T follicular helper cell (primary cell): Measurements from ENCODE around the gene ALK.
A peak's percentile ranks its signal among the peaks of the same experiment; 100 is the strongest.

ENCODE experiments used
- DNase-seq: peaks from one replicate; pipeline ENCODE4 v3.0.0-alpha.2; 2020; ENCODE audit warnings: low read depth
- total RNA-seq, 2 experiments: gene quantifications; one replicate each; lab custom pipeline; 2026; lab: John Stamatoyannopoulos, UW

Gene ALK
- total RNA-seq = 0 to 0.04 reads per million in 2 experiments

DNA sequence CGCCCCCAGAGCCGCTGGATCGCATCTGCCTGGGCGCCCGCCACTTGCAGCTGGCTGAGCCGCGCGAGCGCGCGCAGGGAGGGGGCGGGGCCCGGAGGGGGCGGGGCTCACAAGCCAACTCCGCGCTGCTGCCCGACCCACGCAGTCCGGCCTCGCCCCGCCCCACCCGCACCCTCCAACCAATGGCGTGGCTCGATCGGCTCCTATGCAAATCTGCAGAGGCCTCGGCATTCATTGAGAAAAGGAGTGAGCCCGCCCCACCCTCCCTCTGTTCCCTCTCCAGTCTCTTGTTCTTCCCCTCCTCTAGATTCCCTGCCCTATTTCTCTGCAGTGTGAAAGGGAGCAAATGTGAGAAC is at the start of gene ALK:
TSS of gene ALK (minus strand) at position 27 of the 356 bp plus-strand sequence. CDS start 927 bp downstream, outside the sequence.
- DNase-seq = peak; percentile 18

DNA sequence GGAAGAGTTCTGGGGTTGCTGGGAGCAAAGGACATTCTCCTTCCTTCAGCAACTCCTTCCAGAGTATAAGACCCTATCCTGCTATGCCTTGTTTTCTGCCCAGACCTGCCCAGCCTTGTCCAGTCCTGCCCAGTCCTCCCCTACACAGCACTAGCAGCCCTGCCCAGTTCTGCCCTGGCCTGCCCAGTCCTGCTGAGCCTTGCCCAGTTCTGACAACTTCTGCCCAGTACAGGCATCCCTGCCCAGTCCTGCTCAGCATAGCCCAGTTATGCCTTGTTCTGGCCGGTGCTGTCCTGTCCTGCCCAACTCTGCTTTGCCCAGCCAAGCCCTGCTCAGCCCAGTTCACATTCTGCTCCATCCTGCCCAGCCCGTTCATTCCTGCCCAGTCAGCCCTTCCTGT is 44.9 kb upstream of the ALK start:
- DNase-seq = no peak

DNA sequence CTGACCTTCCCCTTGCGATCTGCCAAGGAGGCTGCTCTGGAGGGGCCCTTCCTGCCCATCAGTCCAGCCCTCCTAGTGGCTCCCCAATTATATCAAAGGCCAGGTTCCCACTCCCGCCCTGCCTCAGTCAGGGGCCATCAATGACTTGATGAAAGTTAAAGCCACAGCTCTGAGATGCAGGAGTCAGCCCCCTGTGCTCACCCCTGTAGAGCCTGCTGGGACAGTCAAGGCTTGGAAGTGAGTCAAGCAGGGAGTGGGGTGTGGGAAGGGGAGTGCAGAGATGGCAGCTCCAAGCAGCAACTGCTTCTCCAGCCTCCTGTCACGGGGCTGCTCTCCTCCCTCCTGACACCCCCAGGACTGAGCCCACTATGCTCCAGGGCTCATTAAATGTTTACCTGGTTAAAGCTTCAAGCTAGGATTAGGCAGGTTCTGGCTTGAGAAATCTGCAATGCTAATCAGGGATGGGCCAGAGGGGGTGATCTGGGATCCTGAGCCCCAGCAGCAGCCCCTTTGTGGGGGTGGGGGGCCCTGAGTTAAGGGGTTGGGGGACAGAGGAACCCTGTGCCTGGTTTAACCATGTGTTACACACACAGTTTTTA is 42.7 kb upstream of the ALK start:
- no peak for DNase-seq

DNA sequence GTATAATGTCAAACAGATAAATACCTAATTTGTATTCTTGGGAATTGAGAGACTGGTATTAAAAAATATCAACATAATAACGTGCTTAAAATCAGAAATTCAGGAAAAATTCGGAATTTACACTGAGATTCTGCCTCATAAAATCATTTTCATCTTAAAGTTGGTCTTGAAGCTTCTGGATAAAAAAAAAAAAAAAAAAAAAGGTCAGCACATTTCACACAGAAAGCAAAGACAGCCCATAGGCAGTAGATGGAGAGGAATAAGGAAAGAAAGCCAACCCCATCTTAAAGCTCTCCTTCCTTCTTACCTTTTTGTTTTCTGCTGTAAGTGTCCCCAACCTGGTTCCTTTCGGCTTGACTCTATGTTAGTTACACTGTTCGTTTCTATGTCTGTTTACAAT is 41.5 kb upstream of the ALK start:
- DNase-seq = no peak

DNA sequence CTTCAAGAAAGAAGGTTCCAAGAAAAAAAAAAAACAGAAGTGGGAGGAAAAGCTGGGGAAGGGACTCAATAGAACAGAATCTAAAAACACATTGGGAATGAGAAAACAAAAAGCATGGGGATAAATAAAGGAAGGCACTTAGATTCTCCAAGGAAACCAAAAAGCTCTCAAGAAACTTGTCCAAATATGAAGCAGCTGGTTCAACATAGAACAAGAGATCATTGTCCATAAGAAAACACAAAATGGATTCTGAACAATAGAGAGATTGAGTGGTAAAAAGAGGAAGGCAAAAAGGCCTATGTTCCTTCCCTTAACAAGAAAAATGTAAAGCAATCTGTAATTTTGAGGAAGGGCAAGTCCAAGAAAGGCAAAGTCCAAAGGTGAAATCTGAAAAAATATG is 32.9 kb upstream of the ALK start:
- no peak for DNase-seq

DNA sequence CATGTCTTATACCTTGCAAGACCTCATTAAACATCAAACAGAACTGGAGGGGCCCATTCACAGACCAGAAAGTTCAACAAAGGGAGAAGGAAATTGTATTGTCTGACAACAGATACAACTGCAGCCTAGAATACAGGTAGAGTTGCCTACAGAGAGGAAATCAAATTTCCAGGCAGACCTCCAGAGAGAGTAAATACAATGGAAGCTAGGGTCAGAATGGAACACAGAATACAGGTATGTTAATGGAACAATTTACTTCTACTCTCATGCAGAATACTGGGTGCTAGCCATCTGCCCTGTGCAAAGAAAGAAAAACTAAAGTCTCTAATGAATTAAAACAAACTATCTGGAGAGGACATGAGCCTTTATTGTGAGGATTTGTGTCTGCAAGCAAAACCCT is 31.6 kb upstream of the ALK start:
- no peak for DNase-seq

DNA sequence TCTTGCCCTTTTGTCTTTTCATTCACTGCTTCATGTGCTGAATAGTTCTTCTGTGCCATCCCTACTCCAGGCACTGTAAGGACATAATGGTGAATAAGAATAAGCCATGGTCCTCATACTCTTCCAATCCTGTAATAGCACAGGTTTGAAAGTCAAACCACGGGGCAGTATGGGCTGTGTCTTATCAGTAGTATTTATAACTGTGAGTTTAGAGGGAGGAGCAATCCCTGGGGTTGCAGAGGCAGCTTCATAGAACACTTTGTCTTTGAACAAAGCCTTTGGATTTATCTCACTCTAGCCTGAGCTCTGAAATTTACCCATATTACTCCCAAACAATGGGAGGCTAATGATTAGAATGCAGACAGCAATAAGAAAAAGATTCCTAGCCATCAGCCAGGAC is 30.2 kb upstream of the ALK start:
- DNase-seq = no peak

DNA sequence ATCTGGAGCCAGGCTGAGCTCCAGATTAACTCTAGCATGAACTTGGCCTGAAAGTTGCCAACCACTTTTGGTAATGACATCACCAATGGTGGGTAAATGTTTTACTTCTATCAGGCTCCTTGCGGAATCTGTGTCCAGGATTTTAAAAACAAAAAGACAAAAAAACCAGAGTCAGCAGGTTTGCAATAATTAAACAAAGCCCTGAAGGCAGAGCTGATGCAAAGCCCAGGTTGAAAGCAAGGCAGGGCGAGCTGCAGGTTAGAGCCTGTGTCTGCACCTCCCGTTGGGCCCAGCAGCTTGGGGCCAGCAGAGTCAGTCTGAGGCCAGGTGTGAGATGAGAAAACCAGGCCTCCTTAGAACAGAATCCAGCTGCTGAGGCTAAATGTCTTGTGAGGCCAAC is 29.1 kb upstream of the ALK start:
- no peak for DNase-seq

DNA sequence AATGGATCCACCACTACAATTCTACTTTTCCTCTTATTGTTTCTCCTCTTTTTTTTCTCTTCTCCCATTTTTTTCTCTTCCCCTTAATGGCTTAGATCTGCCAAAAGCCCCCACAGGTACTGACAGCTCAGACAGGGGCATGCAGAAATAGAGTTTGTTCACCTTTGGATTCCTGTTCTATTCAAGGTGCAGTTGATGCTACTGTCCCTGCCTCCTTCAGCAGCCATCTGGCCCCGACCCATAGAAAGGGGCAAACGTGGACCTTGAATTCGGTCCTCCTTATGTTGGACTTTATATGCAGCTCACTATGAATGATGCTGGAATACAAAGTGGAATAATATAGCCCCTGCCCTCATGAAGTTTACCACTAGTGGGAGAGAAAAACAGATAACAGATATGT is 27.7 kb upstream of the ALK start:
- DNase-seq = no peak

DNA sequence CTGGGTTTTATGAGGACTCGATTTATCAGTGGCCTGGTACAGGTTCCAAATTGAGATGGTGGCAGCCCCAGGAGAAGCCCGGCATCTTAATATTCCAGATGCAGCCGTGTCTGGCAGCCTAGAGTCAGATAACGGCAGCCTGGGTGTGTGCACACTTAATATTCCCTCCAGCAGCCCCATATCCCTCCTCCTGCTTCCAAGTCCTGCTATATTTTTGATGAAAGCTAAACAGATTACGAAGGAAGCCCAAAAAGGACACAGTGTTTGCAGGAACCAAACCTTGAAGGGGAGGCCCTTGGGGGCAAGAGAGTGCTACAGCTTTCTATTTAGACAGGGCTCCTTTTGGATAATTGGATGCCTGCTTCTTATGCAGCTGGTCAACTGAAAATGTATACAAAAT is 25.1 kb upstream of the ALK start:
- no peak for DNase-seq

DNA sequence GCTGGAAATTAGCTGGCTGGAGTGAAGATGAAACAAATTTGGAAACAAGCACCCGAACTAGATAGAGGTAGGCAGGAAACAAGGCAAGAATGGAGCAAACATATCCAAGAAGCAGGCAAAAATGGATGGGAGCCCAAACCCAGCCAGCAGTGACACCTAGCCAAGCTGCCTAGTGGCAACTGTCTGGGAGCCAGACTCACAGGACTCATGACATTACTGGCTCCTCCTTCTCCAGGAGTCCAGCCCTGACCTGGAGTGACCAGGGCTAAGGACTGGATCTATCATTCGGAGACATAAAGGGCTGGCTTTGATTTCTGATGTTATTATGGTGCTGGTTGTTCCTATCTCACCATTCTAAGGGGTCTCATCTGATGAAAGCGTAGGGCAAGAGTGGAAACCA is 21.3 kb upstream of the ALK start:
- DNase-seq = no peak

DNA sequence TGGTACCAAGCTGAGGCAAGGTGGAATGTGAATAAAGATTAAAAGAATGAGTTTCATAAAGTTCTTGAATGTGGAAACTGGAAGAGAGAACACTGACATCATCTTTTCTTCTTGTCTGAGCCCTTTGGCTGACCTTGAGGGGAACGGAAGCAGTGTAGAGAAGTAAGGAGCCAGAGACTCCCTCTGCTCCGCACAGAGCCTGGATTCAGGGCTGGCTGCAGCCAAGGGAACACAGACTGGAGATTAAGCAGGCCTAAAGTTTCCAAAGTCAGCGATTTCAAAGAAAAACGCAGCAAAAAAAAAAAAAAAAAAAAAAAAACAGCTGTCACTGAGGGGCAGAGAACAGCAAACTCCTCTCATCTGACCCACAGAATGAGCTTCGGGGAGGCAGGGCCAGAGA is 19.3 kb upstream of the ALK start:
- DNase-seq = no peak

DNA sequence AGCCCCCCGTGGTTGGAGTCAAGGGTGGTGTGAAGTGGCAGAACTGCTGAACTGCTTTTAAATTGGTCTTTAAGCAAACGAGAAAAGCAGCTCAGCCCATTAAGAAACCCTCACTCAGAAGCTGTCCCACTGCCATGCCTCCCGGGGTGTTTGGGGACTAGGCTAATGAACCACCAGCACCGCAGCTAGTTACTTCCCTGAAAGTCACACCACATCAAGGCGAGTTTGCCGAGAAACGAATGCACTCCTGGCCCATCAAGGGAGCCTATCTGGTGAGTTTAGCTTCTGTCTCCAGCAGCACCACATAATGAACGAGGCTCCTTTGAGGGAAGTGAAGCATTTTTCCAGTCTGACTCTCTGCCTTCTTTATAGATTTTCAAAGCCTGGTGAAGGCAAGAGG is 14.6 kb upstream of the ALK start:
- DNase-seq = no peak

DNA sequence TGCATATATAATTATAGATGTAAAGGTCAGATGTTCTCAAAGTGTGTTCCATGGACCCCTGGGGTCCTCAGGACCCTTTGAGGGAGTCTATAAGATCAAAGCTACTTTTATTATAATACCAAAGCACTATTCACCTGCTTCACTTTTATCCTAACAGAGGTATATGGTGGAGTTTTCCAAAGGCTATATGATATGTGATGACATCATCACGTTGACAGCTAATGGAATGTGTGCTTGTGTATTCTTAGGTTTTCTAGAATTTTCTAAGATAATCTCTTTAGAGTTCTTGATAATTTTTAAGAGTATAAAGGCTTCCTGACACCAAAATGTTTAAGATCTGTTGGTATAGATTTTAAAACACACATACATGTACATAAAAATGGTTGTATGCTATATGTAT is 10.4 kb upstream of the ALK start:
- no peak for DNase-seq

DNA sequence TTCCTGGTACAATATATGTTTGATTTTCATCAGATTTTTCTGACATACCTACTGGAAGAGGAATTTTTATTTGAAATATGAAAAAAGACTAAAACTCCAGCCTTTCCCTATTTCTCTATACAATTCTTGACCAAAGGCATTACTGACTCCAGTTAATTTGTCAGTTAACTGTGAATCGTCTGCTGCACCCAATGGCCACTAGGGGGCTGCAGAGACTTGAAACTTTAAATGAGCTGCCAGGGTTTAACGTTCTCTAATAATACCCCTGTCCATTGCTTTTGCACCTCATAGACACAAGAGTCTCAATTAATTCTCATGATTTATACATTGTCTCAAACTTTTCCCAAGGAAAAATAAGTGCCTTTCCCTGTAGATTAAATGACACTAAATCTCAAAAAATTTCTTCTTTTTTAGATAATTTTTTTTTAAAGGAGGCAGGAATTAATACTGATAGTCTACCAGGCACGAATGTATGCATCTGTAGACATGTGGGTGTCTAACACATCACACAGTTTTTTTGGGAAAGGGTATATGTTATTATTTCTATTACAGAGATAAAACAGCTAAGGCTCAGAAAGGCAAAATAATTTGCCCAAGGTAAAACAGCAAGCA is 1.8 kb upstream of the ALK start:
- no peak for DNase-seq

DNA sequence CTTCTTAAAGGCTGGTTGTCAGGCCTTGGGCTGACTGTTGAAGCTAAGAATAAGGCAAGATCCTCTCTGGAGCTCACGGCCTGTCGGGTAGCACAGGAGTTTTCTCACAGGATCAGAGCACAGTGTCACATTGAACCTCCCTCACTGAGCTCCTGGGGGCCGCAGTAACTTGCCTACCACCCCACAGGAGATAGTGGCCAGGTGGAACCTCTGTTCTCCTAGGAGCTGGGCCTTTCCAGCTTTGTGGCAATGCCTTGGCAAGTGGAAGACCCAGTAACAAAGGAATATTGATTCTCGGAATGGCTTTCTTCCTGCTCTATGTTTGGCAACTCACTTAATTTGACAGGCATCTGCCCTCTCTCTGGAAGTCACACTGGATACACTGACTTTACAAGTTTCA is 1.2 kb upstream of the ALK start:
- no peak for DNase-seq

DNA sequence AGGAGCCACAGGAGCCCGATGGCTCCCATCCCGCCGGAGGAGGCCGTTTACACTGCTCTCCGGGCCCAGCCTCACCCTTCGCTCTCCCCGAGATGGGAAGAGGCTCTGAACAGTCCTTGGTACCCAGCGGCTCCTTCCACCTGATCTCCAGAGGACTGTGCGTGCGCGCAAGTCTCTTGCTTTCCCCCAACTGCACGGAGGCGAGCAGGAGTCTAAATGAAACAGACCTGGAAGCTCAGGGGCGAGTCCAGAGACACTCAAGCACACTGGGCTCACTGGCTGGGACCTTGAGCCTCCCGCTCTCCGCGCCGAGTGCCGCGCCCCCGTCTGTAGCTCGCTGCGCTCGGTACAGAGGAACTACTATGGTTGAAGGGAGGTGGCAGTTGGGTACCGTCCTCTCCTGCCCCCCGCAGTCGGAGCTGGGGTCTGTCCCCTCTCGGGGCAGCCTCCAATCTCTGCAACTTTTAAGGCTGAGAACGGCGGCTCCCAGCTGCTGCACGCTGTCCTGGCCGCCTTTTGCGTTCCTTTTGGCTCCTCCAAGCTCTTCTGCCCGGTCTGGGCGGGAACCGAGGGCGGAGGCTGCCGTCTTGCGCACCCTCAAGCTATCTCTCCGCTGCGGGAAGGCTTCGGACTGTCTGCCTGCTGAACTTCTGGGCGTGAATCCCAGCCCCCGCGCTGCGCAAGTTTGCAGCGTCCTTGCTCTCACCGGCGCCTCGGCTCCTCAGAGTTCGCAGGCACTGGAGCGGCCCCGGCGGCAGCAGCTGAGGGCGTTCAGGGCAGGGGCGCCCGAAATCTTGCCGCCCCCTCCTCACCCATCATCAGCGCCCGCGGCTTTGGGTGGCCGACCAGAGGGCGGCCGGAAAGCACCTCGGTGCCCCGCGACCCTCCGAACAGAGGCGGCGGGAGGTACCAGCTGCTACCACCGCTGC is 491 bp downstream of the ALK start:
- no peak for DNase-seq

DNA sequence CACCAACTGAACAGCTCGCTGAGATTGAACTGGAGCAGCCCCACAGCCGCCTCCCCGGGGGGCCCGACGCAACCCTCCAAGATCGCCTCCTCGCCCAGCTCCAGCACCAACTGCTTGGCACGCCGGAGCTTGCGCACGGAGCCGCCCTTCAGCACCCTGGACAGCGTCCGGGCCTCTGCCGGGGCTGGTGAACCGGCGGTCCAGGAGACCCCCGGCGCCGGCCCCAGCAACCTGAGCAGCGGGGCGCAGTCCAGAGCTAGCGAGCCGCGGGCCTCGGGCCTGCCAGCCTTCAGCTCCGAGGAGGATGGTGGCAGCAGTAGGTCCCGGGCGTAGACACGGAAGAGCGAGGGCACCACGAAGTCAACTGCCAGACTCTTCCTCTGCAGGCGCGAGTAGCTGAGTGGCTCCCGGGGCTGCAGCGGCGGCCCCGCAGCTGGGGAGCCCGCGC is 1.2 kb downstream of the ALK start:
- DNase-seq = peak; percentile 31

DNA sequence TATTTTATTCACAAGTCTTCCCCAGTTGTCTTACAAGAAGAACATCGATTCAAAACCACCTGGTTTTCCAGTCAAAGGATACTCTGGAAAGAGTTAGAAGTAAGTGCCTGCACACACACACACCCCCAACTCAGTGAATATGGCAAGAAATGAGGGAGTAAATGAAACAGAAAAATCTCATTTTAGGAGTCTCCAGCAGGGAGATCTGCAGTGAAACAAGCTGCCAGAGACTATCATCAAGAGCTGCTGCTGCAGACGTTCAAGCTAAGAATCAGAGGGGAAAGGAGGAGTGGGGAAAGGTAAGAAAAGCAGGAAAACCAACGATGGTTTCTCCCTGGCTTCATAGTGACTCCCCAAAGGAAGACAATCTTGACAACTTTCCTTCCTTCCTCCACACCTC is 2.4 kb downstream of the ALK start:
- no peak for DNase-seq

DNA sequence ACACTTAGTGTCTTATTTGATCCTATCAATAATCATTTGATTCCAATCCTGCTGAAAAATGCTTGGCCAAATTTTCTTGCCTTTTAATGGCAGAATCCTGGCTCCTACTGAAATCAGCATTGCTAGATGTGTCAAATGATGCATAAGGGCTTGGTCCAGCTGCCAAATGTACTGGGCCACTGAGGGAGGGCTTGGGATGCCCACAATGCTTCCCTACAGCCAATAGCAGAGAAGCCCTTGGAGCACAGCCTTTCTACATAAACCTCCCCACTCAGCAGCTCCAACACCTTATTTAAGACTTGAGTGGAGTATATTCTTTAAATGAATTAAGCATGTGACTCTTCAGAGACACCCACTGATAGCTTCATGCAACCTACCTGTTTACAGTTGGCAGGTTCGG is 3.6 kb downstream of the ALK start:
- DNase-seq = no peak

DNA sequence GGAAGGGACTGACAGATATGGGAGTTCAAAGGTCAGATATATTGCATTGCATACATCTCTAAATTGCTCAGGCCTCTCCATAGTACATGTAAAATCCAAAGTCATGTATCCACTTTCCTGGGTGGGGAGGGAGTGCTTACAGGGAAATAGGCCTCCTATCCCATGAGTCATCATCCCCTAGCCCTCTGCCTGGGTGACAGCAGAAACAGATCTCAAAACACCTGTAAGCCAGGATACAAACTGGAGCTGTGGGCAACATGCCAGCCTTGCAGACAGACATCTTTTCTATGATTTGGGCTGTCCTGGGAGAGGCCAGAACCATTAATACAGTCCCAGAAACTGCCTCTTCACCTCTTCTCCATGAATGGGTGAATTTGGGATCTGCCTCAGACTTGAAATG is 4.8 kb downstream of the ALK start:
- DNase-seq = no peak

DNA sequence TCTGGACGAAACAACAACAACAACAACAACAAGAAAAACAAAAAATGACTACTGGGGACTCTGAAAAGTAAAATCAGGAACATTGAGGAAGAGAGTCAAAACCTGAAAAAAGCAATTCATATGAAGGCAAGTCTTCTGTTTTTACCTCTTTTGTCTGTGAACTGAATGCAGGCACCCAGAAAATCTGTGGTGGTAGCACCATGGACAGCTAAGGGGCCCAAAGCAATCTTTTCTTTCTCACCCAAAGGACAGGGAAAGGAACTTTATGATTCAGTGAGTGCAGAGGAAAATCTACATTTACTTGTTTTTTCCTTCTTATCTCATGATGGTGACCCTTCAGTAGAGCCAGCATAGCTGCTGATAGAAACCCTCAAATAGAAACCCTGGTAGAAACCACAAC is 10.4 kb downstream of the ALK start:
- DNase-seq = no peak

DNA sequence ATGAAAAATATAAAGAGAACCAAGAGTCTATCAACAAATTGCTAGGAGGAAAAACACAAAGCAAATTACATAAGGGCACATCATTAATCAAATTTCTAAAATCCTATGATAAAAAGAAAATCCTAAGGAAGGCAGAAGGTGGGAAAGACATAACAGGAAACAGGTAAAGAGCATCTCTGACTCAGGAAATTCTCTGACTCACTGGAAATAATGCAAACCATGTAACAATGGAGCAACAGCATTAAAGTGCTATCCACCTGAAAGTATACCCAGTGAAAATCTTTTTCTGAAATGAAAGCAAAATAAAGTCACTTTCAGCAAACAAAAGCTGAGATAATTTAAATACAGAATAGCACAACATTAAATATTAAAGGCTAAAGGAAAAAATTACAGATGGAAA is 10.9 kb downstream of the ALK start:
- no peak for DNase-seq
